ENCODE measurements around the gene MTHFS.
"Not testable (repeated sequence)": the region's sequence is repeated elsewhere in the genome, so short reads cannot be mapped to it uniquely, and the experiment has no call there.

MTHFS gene

GRCh38 chr15:79896634-79897379 lies at the start of gene MTHFS:
Gene MTHFS (minus strand): TSS chr15:79897014. CDS start chr15:79896988, 26 bp downstream.
- DNase-seq, result peak; percentile 69

- DNase-seq, result no peak
These were observed 47.8 kb upstream of the MTHFS start for GRCh38 chr15:79944622-79945021.

GRCh38 chr15:79943820-79944219 lies 47.0 kb upstream of the MTHFS start:
- no peak for DNase-seq

- DNase-seq, result no peak
These were observed 46.1 kb upstream of the MTHFS start for GRCh38 chr15:79942741-79943481.

GRCh38 chr15:79939399-79939798 lies 42.6 kb upstream of the MTHFS start:
- no peak for DNase-seq

- no peak for DNase-seq
These were observed 41.3 kb upstream of the MTHFS start for GRCh38 chr15:79938143-79938542.

- DNase-seq, result not testable (repeated sequence)
These were observed 38.9 kb upstream of the MTHFS start for GRCh38 chr15:79935556-79936201.

GRCh38 chr15:79933231-79933630 lies 36.4 kb upstream of the MTHFS start:
- no peak for DNase-seq

- no peak for DNase-seq
These were observed 35.6 kb upstream of the MTHFS start for GRCh38 chr15:79932447-79932846.

GRCh38 chr15:79930516-79930915 lies 33.7 kb upstream of the MTHFS start:
- DNase-seq, result no peak

GRCh38 chr15:79929412-79929811 lies 32.6 kb upstream of the MTHFS start:
- DNase-seq, result no peak

GRCh38 chr15:79926116-79926515 lies 29.3 kb upstream of the MTHFS start:
- DNase-seq, result not testable (repeated sequence)

- DNase-seq, result no peak
These were observed 27.6 kb upstream of the MTHFS start for GRCh38 chr15:79924379-79924778.

GRCh38 chr15:79923515-79924169 lies 26.8 kb upstream of the MTHFS start:
- DNase-seq, result peak; percentile 96

GRCh38 chr15:79923079-79923514 lies 26.3 kb upstream of the MTHFS start:
- peak; percentile 38 for DNase-seq

GRCh38 chr15:79922512-79923078 lies 25.8 kb upstream of the MTHFS start:
- no peak for DNase-seq

GRCh38 chr15:79919749-79920511 lies 23.1 kb upstream of the MTHFS start:
- no peak for DNase-seq

GRCh38 chr15:79919090-79919748 lies 22.4 kb upstream of the MTHFS start:
- no peak for DNase-seq

GRCh38 chr15:79918278-79918677 lies 21.5 kb upstream of the MTHFS start:
- no peak for DNase-seq

GRCh38 chr15:79916502-79917132 lies 19.8 kb upstream of the MTHFS start:
- DNase-seq, result peak; percentile 3

Data from NCI-H345 (cell line).